ENCODE results near the gene SNX2.
A peak's percentile ranks its signal among the peaks of the same experiment; 100 is the strongest.

Gene SNX2

DNA sequence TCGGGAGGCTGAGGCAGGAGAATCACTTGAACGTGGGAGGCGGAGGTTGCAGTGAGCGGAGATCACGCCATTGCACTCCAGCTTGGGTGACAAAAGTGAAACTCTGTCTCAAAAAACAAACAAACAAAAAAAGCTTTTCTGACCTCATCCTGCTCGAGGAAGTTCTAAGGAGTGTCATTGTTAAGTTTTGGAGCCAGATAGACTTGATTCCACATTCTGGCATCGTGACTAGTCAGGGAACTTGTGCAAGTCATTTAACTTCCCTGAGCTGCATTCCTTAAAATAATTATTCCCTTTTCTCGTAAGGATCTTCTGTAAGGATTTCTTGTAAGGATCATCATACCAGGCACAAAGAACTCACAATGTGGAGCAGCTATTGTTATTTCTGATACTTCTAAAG is 96.8 kb downstream of the SNX2 start:
- H3K4me3 ChIP-seq (ENCODE audit: insufficient read depth in 1 of 2, low read depth in 1 of 2, low read length in 2 of 2): no peak overlapping the region
- no peaks in the 10 kb centered on the region for H3K27me3 ChIP-seq (ENCODE audit: control insufficient read depth in 1 of 2, insufficient read depth in 1 of 2, low read length in 2 of 2)
- no peak overlapping the region for H3K14ac ChIP-seq (ENCODE audit: low read length in 2 of 2)
- no peak overlapping the region for H2BK5ac ChIP-seq (ENCODE audit: low read depth, low read length, poor library complexity, severe bottlenecking)
- no peak for DNase-seq
- H2AK5ac ChIP-seq (ENCODE audit: low read length, severe bottlenecking): no peak overlapping the region
- H2BK12ac ChIP-seq (ENCODE audit: low read length in 2 of 2): no peak overlapping the region
- no peaks in the 10 kb centered on the region for H3K4me1 ChIP-seq (ENCODE audit: control insufficient read depth, insufficient read depth, low read depth, low read length)
- H2BK120ac ChIP-seq (ENCODE audit: low read depth, low read length): no peak overlapping the region
- H3K9me3 ChIP-seq (ENCODE audit: control insufficient read depth, low read length): no peaks in the 10 kb centered on the region
- no peak overlapping the region for H2AFZ ChIP-seq (ENCODE audit: low read depth, low read length)
- no peak overlapping the region for H3K4ac ChIP-seq (ENCODE audit: low read depth in 1 of 2, low read length in 2 of 2)
- peaks cover 0 to 14% of the 10 kb centered on the region in 2 experiments for H3K36me3 ChIP-seq (ENCODE audit: control insufficient read depth in 1 of 2, insufficient read depth in 2 of 2, low read depth in 1 of 2, low read length in 2 of 2)
- H3K23ac ChIP-seq (ENCODE audit: low read length in 2 of 2): no peak overlapping the region
- no peak overlapping the region for H4K91ac ChIP-seq (ENCODE audit: low read length)
- H3K4me2 ChIP-seq (ENCODE audit: low read length, poor library complexity, severe bottlenecking): no peak overlapping the region
- 91% methylated on average over 5 of the region's 8 CpGs for WGBS
- no peak overlapping the region for H3K18ac ChIP-seq (ENCODE audit: low read depth in 1 of 2, low read length in 2 of 2)
- H2BK15ac ChIP-seq (ENCODE audit: low read depth, poor library complexity, severe bottlenecking): no peak overlapping the region
- peaks cover 27% of the 10 kb centered on the region for H3K79me1 ChIP-seq (replicated peaks; ENCODE audit: low read length, poor library complexity, severe bottlenecking)
- no peak overlapping the region for H4K8ac ChIP-seq (ENCODE audit: low read length)
- H3K9ac ChIP-seq (ENCODE audit: low read length): peak overlapping the region; percentile 6
- H3K27ac ChIP-seq (ENCODE audit: low read length, poor library complexity, severe bottlenecking): no peak overlapping the region

DNA sequence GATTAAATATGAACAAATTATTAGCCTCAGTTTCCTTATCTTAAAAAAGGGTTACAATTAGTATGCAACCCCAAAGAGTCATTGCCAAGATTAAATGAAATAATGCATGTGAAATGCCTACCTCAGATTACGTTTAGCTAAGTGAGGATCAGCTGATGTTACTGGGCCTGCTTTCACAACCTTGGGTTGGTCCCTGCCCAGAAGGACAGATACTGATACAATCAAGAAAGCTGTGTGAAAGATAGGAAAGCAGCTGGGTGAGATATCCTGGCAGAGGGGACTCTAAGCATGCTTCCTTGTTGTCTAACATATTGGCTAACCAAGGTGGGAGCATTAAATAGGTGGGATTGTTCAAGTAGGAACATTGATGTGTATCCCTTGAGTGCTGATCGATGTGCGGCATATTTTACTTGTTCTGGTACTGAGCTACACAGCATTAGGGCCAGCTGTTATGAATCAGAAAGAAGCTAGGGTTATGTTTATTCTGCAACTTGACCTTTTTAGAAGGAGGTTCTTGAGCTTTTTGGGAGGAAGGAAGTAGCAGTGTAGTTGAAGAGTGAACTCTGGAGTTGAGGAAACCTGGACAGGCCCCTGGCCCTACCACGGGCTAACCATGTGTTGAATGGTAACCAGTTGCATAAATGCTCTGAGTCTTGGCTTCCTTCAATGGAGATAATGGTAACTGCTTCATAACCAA is 99.4 kb downstream of the SNX2 start:
- Histone ChIP-seq H3K9me3 (ENCODE audit: control insufficient read depth, low read length) (no peaks in the 10 kb centered on the region), H3K9ac (ENCODE audit: low read length) (no peak overlapping the region), H3K27ac (ENCODE audit: low read length, poor library complexity, severe bottlenecking) (no peak overlapping the region), H2BK12ac (ENCODE audit: low read length in 2 of 2) (no peak overlapping the region), H2BK15ac (ENCODE audit: low read depth, poor library complexity, severe bottlenecking) (no peak overlapping the region), H3K4me3 (ENCODE audit: insufficient read depth in 1 of 2, low read depth in 1 of 2, low read length in 2 of 2) (no peak overlapping the region), H4K91ac (ENCODE audit: low read length) (no peak overlapping the region), H3K4me2 (ENCODE audit: low read length, poor library complexity, severe bottlenecking) (no peak overlapping the region), H3K23ac (ENCODE audit: low read length in 2 of 2) (no peak overlapping the region), H3K27me3 (ENCODE audit: control insufficient read depth in 1 of 2, insufficient read depth in 1 of 2, low read length in 2 of 2) (no peaks in the 10 kb centered on the region), H3K18ac (ENCODE audit: low read depth in 1 of 2, low read length in 2 of 2) (no peak overlapping the region), H2AK5ac (ENCODE audit: low read length, severe bottlenecking) (no peak overlapping the region), H3K79me1 (replicated peaks; ENCODE audit: low read length, poor library complexity, severe bottlenecking) (peaks cover 38% of the 10 kb centered on the region), H2BK5ac (ENCODE audit: low read depth, low read length, poor library complexity, severe bottlenecking) (no peak overlapping the region), H3K4ac (ENCODE audit: low read depth in 1 of 2, low read length in 2 of 2) (no peak overlapping the region), H3K14ac (ENCODE audit: low read length in 2 of 2) (no peak overlapping the region), H2AFZ (ENCODE audit: low read depth, low read length) (no peak overlapping the region), H3K4me1 (ENCODE audit: control insufficient read depth, insufficient read depth, low read depth, low read length) (no peaks in the 10 kb centered on the region), H3K36me3 (ENCODE audit: control insufficient read depth in 1 of 2, insufficient read depth in 2 of 2, low read depth in 1 of 2, low read length in 2 of 2) (no peaks in the 10 kb centered on the region), H4K8ac (ENCODE audit: low read length) (no peak overlapping the region), H2BK120ac (ENCODE audit: low read depth, low read length) (no peak overlapping the region)
- peak; percentile 51 for DNase-seq
- 79% methylated on average over 3 of the region's 4 CpGs for WGBS

DNA sequence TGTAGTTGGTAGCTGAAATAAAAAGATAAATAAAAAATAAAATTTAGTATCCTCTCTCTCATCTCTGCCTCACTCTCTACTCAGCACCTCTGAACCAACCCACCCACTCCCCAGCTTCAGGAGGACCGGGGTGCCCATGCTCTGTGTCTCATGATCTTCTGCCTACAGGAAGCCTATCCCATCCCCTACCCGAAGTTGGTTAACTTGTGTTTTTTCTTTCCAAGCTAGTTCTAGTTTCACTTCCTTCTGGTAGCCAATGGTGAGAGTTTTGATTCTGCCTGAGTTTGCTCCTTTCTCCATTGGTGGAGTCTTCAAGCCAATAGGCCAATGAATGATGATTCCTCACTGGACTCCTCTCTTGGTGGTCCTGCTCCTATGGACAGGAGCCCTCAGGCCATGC is 102.6 kb downstream of the SNX2 start:
- Histone ChIP-seq H2BK120ac (ENCODE audit: low read depth, low read length) (no peak overlapping the region), H2AFZ (ENCODE audit: low read depth, low read length) (no peak overlapping the region), H3K27ac (ENCODE audit: low read length, poor library complexity, severe bottlenecking) (no peak overlapping the region), H2BK12ac (ENCODE audit: low read length in 2 of 2) (no peak overlapping the region), H3K27me3 (ENCODE audit: control insufficient read depth in 1 of 2, insufficient read depth in 1 of 2, low read length in 2 of 2) (no peaks in the 10 kb centered on the region), H3K4me1 (ENCODE audit: control insufficient read depth, insufficient read depth, low read depth, low read length) (no peaks in the 10 kb centered on the region), H2BK5ac (ENCODE audit: low read depth, low read length, poor library complexity, severe bottlenecking) (no peak overlapping the region), H3K4me3 (ENCODE audit: insufficient read depth in 1 of 2, low read depth in 1 of 2, low read length in 2 of 2) (no peak overlapping the region), H4K91ac (ENCODE audit: low read length) (no peak overlapping the region), H3K23ac (ENCODE audit: low read length in 2 of 2) (no peak overlapping the region), H3K4me2 (ENCODE audit: low read length, poor library complexity, severe bottlenecking) (no peak overlapping the region), H3K18ac (ENCODE audit: low read depth in 1 of 2, low read length in 2 of 2) (no peak overlapping the region), H2BK15ac (ENCODE audit: low read depth, poor library complexity, severe bottlenecking) (no peak overlapping the region), H3K9me3 (ENCODE audit: control insufficient read depth, low read length) (no peaks in the 10 kb centered on the region), H3K79me1 (replicated peaks; ENCODE audit: low read length, poor library complexity, severe bottlenecking) (peaks cover 47% of the 10 kb centered on the region), H3K14ac (ENCODE audit: low read length in 2 of 2) (no peak overlapping the region), H3K4ac (ENCODE audit: low read depth in 1 of 2, low read length in 2 of 2) (no peak overlapping the region), H2AK5ac (ENCODE audit: low read length, severe bottlenecking) (no peak overlapping the region), H4K8ac (ENCODE audit: low read length) (peak overlapping the region; percentile 67), H3K36me3 (ENCODE audit: control insufficient read depth in 1 of 2, insufficient read depth in 2 of 2, low read depth in 1 of 2, low read length in 2 of 2) (no peaks in the 10 kb centered on the region), H3K9ac (ENCODE audit: low read length) (no peak overlapping the region)
- no peak for DNase-seq
- WGBS: 94% methylated on average over 2 of the region's 2 CpGs

DNA sequence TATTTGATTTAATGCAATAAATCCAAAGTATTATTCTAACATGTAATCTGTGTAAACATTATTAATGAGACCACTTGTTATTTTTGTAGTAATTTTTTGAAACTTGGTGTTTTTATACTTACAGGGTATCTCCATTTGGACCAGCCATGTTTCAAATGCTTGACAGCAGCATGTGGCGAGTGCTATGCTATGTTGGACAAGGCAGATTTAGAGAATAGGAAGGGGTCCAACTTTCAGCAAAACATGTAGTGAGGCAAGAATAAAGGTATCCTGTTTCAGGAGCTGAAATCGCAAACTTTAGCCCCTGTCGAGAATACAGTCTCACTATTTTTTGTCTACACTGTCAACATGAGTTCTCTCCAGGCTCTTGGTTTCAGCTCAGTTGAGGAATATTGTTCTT is 104.2 kb downstream of the SNX2 start:
- H2BK12ac ChIP-seq (ENCODE audit: low read length in 2 of 2): no peak overlapping the region
- no peak overlapping the region for H2BK5ac ChIP-seq (ENCODE audit: low read depth, low read length, poor library complexity, severe bottlenecking)
- H2AK5ac ChIP-seq (ENCODE audit: low read length, severe bottlenecking): no peak overlapping the region
- H3K27me3 ChIP-seq (ENCODE audit: control insufficient read depth in 1 of 2, insufficient read depth in 1 of 2, low read length in 2 of 2): no peaks in the 10 kb centered on the region
- H3K4me2 ChIP-seq (ENCODE audit: low read length, poor library complexity, severe bottlenecking): no peak overlapping the region
- peaks cover 1% of the 10 kb centered on the region for H3K4me1 ChIP-seq (ENCODE audit: control insufficient read depth, insufficient read depth, low read depth, low read length)
- H2BK15ac ChIP-seq (ENCODE audit: low read depth, poor library complexity, severe bottlenecking): no peak overlapping the region
- H3K79me1 ChIP-seq (replicated peaks; ENCODE audit: low read length, poor library complexity, severe bottlenecking): peaks cover 43% of the 10 kb centered on the region
- no peak overlapping the region for H4K8ac ChIP-seq (ENCODE audit: low read length)
- no peak overlapping the region for H3K27ac ChIP-seq (ENCODE audit: low read length, poor library complexity, severe bottlenecking)
- DNase-seq: no peak
- no peaks in the 10 kb centered on the region for H3K36me3 ChIP-seq (ENCODE audit: control insufficient read depth in 1 of 2, insufficient read depth in 2 of 2, low read depth in 1 of 2, low read length in 2 of 2)
- H3K9me3 ChIP-seq (ENCODE audit: control insufficient read depth, low read length): no peaks in the 10 kb centered on the region
- no peak overlapping the region for H2AFZ ChIP-seq (ENCODE audit: low read depth, low read length)
- no peak overlapping the region for H3K23ac ChIP-seq (ENCODE audit: low read length in 2 of 2)
- H2BK120ac ChIP-seq (ENCODE audit: low read depth, low read length): no peak overlapping the region
- no peak overlapping the region for H4K91ac ChIP-seq (ENCODE audit: low read length)
- H3K9ac ChIP-seq (ENCODE audit: low read length): no peak overlapping the region
- H3K18ac ChIP-seq (ENCODE audit: low read depth in 1 of 2, low read length in 2 of 2): no peak overlapping the region
- 95% methylated on average over 3 of the region's 3 CpGs for WGBS
- H3K4me3 ChIP-seq (ENCODE audit: insufficient read depth in 1 of 2, low read depth in 1 of 2, low read length in 2 of 2): no peak overlapping the region
- H3K4ac ChIP-seq (ENCODE audit: low read depth in 1 of 2, low read length in 2 of 2): no peak overlapping the region
- no peak overlapping the region for H3K14ac ChIP-seq (ENCODE audit: low read length in 2 of 2)
